Nephron progenitor cell (in vitro differentiated cells): ENCODE results near the gene GPS1.

ENCODE experiments used
- DNase-seq: peaks from one replicate; pipeline ENCODE4 v3.0.0; 2021
- H3K27ac Mint-ChIP-seq: 2 replicates; pipeline ENCODE4 v1.8.0; 2021; ENCODE audit warnings: mild to moderate bottlenecking, moderate library complexity, mixed read lengths
- H3K27me3 Mint-ChIP-seq: 2 replicates; pipeline ENCODE4 v1.8.0; 2021; ENCODE audit warnings: mild to moderate bottlenecking, low read depth, mixed read lengths; ENCODE audit not compliant: poor library complexity
- H3K36me3 Mint-ChIP-seq: 2 replicates; pipeline ENCODE4 v1.8.0; 2021; ENCODE audit warnings: low read depth, mixed read lengths
- H3K4me1 Mint-ChIP-seq: 2 replicates; pipeline ENCODE4 v1.8.0; 2021; ENCODE audit warnings: mixed read lengths
- H3K4me3 Mint-ChIP-seq: 2 replicates; pipeline ENCODE4 v1.8.0; 2021; ENCODE audit warnings: mild to moderate bottlenecking, moderate library complexity, mixed read lengths
- H3K9me3 Mint-ChIP-seq: 2 replicates; pipeline ENCODE4 v1.8.0; 2021; ENCODE audit warnings: mild to moderate bottlenecking, moderate library complexity, mixed read lengths
- TF ChIP-seq, protein P1 (sequence below): fragments of 200-600 bp; sonication (generic); IDR thresholded peaks from 2 replicates; pipeline ENCODE4 v1.5.0; 2021; ENCODE audit warnings: antibody characterized with exemption

GPS1 gene

DNA sequence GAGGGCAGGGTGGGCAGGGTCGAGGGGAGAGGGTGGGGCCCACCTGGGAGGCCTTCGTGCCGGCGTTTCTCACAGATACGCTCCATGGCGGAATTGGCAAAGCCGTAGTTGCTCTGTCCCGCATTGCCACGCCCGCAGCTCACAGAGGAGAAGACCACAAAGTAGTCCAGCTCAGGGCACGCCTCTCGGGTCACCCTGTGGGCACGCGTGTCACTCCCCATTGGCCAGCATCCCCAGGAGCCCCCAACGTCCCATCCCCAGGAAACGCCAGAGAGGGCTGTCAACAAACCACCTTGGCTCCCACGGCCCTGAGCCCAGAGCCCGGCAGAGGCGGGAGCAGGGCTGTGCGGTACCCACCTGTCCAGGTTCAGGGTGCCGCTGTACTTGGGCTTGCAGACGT lies 30.3 kb downstream of the GPS1 start:
- H3K9me3 Mint-ChIP-seq: no peaks in the 10 kb centered on the region
- TF ChIP-seq, protein P1, sequence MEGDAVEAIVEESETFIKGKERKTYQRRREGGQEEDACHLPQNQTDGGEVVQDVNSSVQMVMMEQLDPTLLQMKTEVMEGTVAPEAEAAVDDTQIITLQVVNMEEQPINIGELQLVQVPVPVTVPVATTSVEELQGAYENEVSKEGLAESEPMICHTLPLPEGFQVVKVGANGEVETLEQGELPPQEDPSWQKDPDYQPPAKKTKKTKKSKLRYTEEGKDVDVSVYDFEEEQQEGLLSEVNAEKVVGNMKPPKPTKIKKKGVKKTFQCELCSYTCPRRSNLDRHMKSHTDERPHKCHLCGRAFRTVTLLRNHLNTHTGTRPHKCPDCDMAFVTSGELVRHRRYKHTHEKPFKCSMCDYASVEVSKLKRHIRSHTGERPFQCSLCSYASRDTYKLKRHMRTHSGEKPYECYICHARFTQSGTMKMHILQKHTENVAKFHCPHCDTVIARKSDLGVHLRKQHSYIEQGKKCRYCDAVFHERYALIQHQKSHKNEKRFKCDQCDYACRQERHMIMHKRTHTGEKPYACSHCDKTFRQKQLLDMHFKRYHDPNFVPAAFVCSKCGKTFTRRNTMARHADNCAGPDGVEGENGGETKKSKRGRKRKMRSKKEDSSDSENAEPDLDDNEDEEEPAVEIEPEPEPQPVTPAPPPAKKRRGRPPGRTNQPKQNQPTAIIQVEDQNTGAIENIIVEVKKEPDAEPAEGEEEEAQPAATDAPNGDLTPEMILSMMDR: no peak
- H3K36me3 Mint-ChIP-seq: peaks cover 5% of the 10 kb centered on the region
- peaks cover 7% of the 10 kb centered on the region for H3K4me1 Mint-ChIP-seq
- H3K4me3 Mint-ChIP-seq: no peak overlapping the region
- no peak for DNase-seq
- no peak overlapping the region for H3K27ac Mint-ChIP-seq
- H3K27me3 Mint-ChIP-seq: peaks cover 3% of the 10 kb centered on the region

GRCh38 chr17:82082456-82082855 lies 30.8 kb downstream of the GPS1 start:
- TF ChIP-seq, protein P1: no peak
- DNase-seq: no peak
- Mint-ChIP-seq H3K27me3 (peaks cover 3% of the 10 kb centered on the region), H3K4me1 (peaks cover 6% of the 10 kb centered on the region), H3K27ac (no peak overlapping the region), H3K9me3 (no peaks in the 10 kb centered on the region), H3K4me3 (no peak overlapping the region), H3K36me3 (peaks cover 5% of the 10 kb centered on the region)

GRCh38 chr17:82083009-82083408 lies 31.3 kb downstream of the GPS1 start:
- TF ChIP-seq, protein P1: no peak
- Mint-ChIP-seq H3K4me1 (peaks cover 4% of the 10 kb centered on the region), H3K27ac (no peak overlapping the region), H3K9me3 (no peaks in the 10 kb centered on the region), H3K27me3 (peaks cover 2% of the 10 kb centered on the region), H3K4me3 (no peak overlapping the region), H3K36me3 (peaks cover 4% of the 10 kb centered on the region)
- DNase-seq: no peak

DNA sequence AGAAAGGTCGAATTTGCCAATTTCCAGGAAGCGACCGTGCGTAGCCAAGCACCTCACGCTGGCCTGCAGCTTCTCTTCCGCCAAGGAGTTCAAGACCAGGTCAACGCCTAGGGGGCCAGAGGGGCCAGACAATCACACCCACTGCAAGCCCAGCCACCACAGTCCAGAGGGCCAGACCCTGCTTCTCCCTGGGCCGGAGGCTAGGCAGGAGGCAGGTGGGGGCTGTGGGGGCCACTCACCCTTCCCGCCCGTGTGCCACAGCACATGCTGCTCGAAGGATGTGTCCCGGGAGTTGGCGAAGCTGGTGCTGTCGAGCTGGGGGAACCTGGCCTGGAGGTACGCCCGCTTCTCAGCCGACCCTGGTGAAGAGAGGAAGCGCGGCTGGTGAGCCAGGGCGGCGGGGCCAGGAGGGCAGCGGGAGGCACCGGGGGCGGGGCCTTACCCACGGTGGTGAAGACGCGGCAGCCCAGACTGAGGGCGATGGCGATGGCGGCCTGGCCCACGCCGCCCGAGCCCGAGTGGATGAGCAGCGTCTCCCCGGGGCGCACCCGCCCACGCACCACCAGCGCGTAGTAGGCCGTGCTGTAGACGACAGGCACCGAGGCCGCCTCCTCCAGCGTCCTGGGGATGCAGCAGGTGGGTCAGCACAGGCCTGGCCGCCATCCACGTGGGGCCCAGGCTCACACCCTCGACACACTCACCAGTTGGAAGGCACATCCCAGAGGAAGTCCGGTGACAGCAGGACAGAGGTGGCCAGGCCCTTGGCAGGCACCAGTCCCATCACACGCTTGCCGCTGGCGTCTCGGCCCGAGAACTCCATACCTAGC lies 32.0 kb downstream of the GPS1 start:
- DNase-seq: no peak
- TF ChIP-seq, protein P1: no peak
- H3K27me3 Mint-ChIP-seq: no peaks in the 10 kb centered on the region
- H3K27ac Mint-ChIP-seq: no peak overlapping the region
- H3K4me3 Mint-ChIP-seq: no peak overlapping the region
- no peaks in the 10 kb centered on the region for H3K4me1 Mint-ChIP-seq
- no peaks in the 10 kb centered on the region for H3K9me3 Mint-ChIP-seq
- no peaks in the 10 kb centered on the region for H3K36me3 Mint-ChIP-seq

DNA sequence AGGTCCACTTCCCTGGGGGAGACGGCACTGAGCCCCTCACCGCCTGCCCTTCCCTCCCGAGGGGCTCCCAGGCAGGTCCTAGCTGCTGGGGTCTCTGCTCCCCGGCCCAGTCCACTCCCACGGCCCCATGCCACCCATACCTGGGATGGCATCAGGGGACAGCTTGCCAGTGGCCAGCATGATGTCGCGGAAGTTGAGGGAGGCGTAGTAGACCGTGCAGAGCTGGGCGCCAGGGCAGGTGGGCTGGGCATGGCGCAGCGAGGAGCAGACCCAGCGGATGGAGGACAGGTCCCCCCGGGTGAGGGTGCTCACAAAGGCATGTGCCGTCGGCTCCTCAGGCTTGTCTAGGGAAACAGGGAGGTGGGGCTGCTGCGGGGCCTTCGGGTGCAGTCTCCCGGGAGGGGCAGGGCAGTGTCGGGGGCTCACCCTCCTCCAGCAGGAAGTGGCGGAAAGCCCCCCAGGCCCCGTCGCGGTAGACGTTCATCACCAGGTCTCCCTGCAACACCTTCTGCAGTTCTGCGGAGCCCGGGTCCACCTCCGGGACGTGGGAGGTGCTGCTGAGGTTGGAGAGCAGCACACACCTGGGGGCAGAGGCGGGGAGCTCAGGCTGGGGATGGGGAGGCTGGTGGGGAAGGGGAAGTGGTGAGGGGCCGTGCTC lies 32.8 kb downstream of the GPS1 start:
- Mint-ChIP-seq H3K27ac (no peak overlapping the region), H3K36me3 (no peaks in the 10 kb centered on the region), H3K4me1 (no peaks in the 10 kb centered on the region), H3K9me3 (no peaks in the 10 kb centered on the region), H3K4me3 (no peak overlapping the region), H3K27me3 (no peaks in the 10 kb centered on the region)
- DNase-seq: no peak
- TF ChIP-seq, protein P1: no peak
